ENCODE data around the gene ADCY9.

Gene ADCY9

DNA sequence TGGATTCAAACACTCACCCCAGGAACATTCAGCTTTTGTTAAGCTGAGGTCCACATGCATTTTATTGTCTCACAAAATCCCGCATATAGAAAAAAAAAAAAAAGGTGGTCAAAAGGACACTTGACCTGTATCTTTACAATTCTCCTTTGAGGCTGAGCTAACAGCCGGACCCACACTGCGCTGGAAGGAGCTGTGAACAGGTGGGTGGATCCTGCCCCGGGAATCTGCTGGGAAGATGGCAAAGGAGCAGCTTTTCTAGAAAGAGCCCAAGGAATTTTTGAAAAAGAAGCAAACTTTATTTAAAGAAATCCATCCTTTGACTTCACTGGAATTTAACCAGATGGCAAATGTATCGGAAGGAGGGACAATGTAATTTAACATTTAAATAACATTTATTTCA is 108.1 kb downstream of the ADCY9 start:
- TF ChIP-seq, protein P1, sequence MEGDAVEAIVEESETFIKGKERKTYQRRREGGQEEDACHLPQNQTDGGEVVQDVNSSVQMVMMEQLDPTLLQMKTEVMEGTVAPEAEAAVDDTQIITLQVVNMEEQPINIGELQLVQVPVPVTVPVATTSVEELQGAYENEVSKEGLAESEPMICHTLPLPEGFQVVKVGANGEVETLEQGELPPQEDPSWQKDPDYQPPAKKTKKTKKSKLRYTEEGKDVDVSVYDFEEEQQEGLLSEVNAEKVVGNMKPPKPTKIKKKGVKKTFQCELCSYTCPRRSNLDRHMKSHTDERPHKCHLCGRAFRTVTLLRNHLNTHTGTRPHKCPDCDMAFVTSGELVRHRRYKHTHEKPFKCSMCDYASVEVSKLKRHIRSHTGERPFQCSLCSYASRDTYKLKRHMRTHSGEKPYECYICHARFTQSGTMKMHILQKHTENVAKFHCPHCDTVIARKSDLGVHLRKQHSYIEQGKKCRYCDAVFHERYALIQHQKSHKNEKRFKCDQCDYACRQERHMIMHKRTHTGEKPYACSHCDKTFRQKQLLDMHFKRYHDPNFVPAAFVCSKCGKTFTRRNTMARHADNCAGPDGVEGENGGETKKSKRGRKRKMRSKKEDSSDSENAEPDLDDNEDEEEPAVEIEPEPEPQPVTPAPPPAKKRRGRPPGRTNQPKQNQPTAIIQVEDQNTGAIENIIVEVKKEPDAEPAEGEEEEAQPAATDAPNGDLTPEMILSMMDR (IDR thresholded peaks at IDR 0.05; ENCODE audit: extremely low read depth, missing control alignments) = no peak
- DNase-seq (ENCODE audit: low spot score) = no peak

- TF ChIP-seq, protein P1 (IDR thresholded peaks at IDR 0.05; ENCODE audit: extremely low read depth, missing control alignments) = no peak
- DNase-seq (ENCODE audit: low spot score) = no peak
Observed at GRCh38 chr16:4006397-4006999, 109.7 kb downstream of the ADCY9 start.

GRCh38 chr16:4005731-4006130 is 110.5 kb downstream of the ADCY9 start:
- TF ChIP-seq, protein P1 (IDR thresholded peaks at IDR 0.05; ENCODE audit: extremely low read depth, missing control alignments) = no peak
- DNase-seq (ENCODE audit: low spot score) = no peak

DNA sequence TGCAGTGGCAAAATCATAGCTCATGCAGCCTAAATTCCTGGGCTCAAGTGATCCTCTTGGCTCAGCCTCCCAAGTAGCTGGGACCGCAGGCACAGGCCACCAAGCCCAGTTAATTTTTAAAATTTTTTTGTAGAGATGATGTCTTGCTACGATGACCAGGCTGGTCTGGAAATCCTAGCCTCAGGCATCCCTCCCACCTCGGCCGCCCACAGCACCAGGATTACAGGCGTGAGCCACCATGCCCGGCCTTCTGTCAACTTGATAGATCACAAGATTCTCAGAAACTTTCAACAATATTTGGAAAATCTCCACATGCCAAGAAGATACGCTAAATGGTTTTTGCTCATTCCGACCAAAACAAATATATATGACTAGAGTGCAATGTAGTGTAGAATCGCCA is 111.0 kb downstream of the ADCY9 start:
- TF ChIP-seq, protein P1 (IDR thresholded peaks at IDR 0.05; ENCODE audit: extremely low read depth, missing control alignments) = no peak
- no peak for DNase-seq (ENCODE audit: low spot score)

- TF ChIP-seq, protein P1 (IDR thresholded peaks at IDR 0.05; ENCODE audit: extremely low read depth, missing control alignments) = no peak
- DNase-seq (ENCODE audit: low spot score) = no peak
Observed at GRCh38 chr16:4004206-4004605, 112.0 kb downstream of the ADCY9 start.

DNA sequence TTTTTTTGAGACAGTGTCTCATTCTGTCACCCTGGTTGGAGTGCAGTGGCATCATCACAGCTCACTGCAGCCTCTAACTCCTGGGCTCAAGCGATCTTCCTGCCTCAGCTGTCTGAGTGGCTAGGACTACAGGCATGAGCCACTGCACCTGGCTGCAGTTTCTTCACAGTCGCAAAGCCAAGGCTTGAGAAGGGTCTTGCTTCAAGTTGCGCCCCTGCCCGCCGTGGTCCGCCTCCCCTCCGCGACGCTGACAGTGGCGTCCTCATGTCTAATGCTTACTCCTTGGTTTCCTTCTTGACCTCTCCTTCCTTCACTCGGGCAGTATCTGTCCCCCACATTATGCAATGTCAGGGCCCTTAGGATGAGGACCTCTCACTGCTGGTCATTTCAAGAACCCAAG is 112.7 kb downstream of the ADCY9 start:
- no peak for DNase-seq (ENCODE audit: low spot score)
- TF ChIP-seq, protein P1 (IDR thresholded peaks at IDR 0.05; ENCODE audit: extremely low read depth, missing control alignments) = no peak

- DNase-seq (ENCODE audit: low spot score) = no peak
- TF ChIP-seq, protein P1 (IDR thresholded peaks at IDR 0.05; ENCODE audit: extremely low read depth, missing control alignments) = no peak
Observed at GRCh38 chr16:4003166-4003565, 113.1 kb downstream of the ADCY9 start.
